ENCODE measurements around the gene KCND3. TPM values are rescaled to one million over a fixed set of nuclear protein-coding genes. Genes with fewer than 3 reads are reported as not detected.

The KCND3 gene
- total and polyA plus RNA-seq, 2 of the 4 experiments (the other 2 are of a cell fraction) = under 0.01 to 0.03 TPM

- Histone ChIP-seq H2AK9ac (replicated peaks; ENCODE audit: low read depth, low read length, poor library complexity) (no peak overlapping the region), H3K4me3 (ENCODE audit: insufficient read depth, low read depth, low read length) (no peak overlapping the region), H3K4ac (ENCODE audit: low read depth, low read length) (no peak overlapping the region), H3K56ac (ENCODE audit: extremely low read depth, insufficient read depth, low read length) (no peak overlapping the region), H4K91ac (ENCODE audit: insufficient read depth, low read depth, low read length) (no peak overlapping the region), H2BK5ac (ENCODE audit: low read depth, low read length, poor library complexity, severe bottlenecking) (no peak overlapping the region), H2AK5ac (ENCODE audit: low read depth, low read length) (no peak overlapping the region), H3K23ac (ENCODE audit: low read depth, low read length) (no peak overlapping the region), H3K18ac (ENCODE audit: low read depth, low read length) (no peak overlapping the region), H2BK20ac (ENCODE audit: low read depth, low read length) (no peak overlapping the region), H3K14ac (replicated peaks; ENCODE audit: low read depth, low read length) (no peak overlapping the region), H3K79me1 (ENCODE audit: low read depth in 1 of 2, low read length in 2 of 2) (no peaks in the 10 kb centered on the region), H3K4me1 (ENCODE audit: control insufficient read depth, insufficient read depth, low read length) (peaks cover 11% of the 10 kb centered on the region), H2BK120ac (ENCODE audit: low read depth, low read length) (no peak overlapping the region), H3K36me3 (ENCODE audit: control insufficient read depth, insufficient read depth, low read length) (no peaks in the 10 kb centered on the region), H4K20me1 (ENCODE audit: insufficient read depth, low read length) (no peaks in the 10 kb centered on the region), H3K4me2 (ENCODE audit: low read depth, low read length) (no peak overlapping the region), H3K9me3 (ENCODE audit: control insufficient read depth, insufficient read depth, low read length) (no peaks in the 10 kb centered on the region), H4K5ac (ENCODE audit: low read depth, low read length) (no peak overlapping the region), H3K27me3 (ENCODE audit: control insufficient read depth, insufficient read depth, low read length) (peaks cover 22% of the 10 kb centered on the region), H3K27ac (ENCODE audit: insufficient read depth, low read length) (no peak overlapping the region), H4K8ac (ENCODE audit: low read depth in 2 of 2, low read length in 2 of 2) (no peak overlapping the region), H3K9ac (ENCODE audit: low read depth, low read length) (no peak overlapping the region), H2BK15ac (ENCODE audit: low read depth, low read length) (no peak overlapping the region), H2AFZ (replicated peaks; ENCODE audit: low read length, poor library complexity) (no peak overlapping the region), H3K9me1 (ENCODE audit: insufficient read depth, low read length) (peaks cover 5% of the 10 kb centered on the region; the same call in 1 of the 2 replicates)
- dilution Hi-C loops (cut with HindIII; ENCODE audit: low sequenced_read_pairs, unreplicated experiment) = no loop called here
- ChIA-PET CTCF (no interaction called here), POLR2A (ENCODE audit: unreplicated experiment) (no interaction called here)
- intact Hi-C loops (cut with micrococcal nuclease) = loop anchor here (5.0 kb wide), 1 partner anchor 98 kb away; no protein-coding TSS in a partner anchor
- in situ Hi-C loops (cut with MboI; ENCODE audit: low sequenced_read_pairs) = no loop called here
- BruUV-seq (replicated peaks) = no TSS peak
- WGBS, 2 experiments (ENCODE audit: extremely low coverage in 2 of 2, insufficient read length in 1 of 2) = no CpG with 5 or more reads among the region's 3 CpGs
- TF ChIP-seq USF2 (IDR thresholded peaks at IDR 0.05; ENCODE audit: low read depth, low read length) (no peak), NFE2L2 (IDR thresholded peaks at IDR 0.05; ENCODE audit: low read depth, low read length) (no peak), MAFK (IDR thresholded peaks at IDR 0.05; ENCODE audit: low read depth, low read length) (no peak), CHD1 (IDR thresholded peaks at IDR 0.05; ENCODE audit: low read depth, low read length) (no peak), MXI1 (IDR thresholded peaks at IDR 0.05; ENCODE audit: borderline replicate concordance, low read depth, low read length) (no peak), FOS (IDR thresholded peaks at IDR 0.05; ENCODE audit: low read depth, low read length) (no peak), RCOR1 (IDR thresholded peaks at IDR 0.05; ENCODE audit: insufficient replicate concordance, low read length) (no peak), RAD21 (IDR thresholded peaks at IDR 0.05; ENCODE audit: low read length) (no peak), CTCF (conservative IDR thresholded peaks at IDR 0.05; ENCODE audit: low read depth, low read length) (no peak), POLR2A (IDR thresholded peaks at IDR 0.05; ENCODE audit: low read depth, low read length) (no peak), MAZ (IDR thresholded peaks at IDR 0.05; ENCODE audit: borderline replicate concordance, low read depth, low read length) (no peak)
- TF ChIP-seq, protein P1, sequence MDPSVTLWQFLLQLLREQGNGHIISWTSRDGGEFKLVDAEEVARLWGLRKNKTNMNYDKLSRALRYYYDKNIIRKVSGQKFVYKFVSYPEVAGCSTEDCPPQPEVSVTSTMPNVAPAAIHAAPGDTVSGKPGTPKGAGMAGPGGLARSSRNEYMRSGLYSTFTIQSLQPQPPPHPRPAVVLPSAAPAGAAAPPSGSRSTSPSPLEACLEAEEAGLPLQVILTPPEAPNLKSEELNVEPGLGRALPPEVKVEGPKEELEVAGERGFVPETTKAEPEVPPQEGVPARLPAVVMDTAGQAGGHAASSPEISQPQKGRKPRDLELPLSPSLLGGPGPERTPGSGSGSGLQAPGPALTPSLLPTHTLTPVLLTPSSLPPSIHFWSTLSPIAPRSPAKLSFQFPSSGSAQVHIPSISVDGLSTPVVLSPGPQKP (IDR thresholded peaks at IDR 0.05; ENCODE audit: borderline replicate concordance, low read depth, low read length) = no peak
- ATAC-seq (ENCODE audit: low read depth) (no peak), DNase-seq (no peak)
Observed at GRCh38 chr1:111875640-111876039, 113.8 kb downstream of the KCND3 start.

Measured in IMR-90 (cell line).